Colonic mucosa (tissue), 4 donors: Measurements from ENCODE around the gene ADAP1. TPM values are rescaled to one million over a fixed set of nuclear protein-coding genes. Genes with fewer than 3 reads are reported as not detected.

Experiments used
- DNase-seq: peaks from one replicate; pipeline ENCODE4 v3.0.0-alpha.2; 2020
- H3K27ac ChIP-seq: fragments of 200-600 bp; one replicate; pipeline ENCODE4 v1.8.0; 2021
- H3K27me3 ChIP-seq: fragments of 200-600 bp; one replicate; pipeline ENCODE4 v1.8.0; 2021
- H3K36me3 ChIP-seq: fragments of 200-600 bp; one replicate; pipeline ENCODE4 v1.8.0; 2021
- H3K4me1 ChIP-seq: fragments of 200-600 bp; one replicate; pipeline ENCODE4 v1.8.0; 2021; ENCODE audit warnings: mild to moderate bottlenecking
- H3K4me3 ChIP-seq: fragments of 200-600 bp; one replicate; pipeline ENCODE4 v1.8.0; 2021
- H3K9ac ChIP-seq, 2 donors: one replicate each; pipeline ENCODE4 v1.7.0; 2013; ENCODE audit warnings: control low read depth in 2 of 2, low read depth in 2 of 2, low read length in 2 of 2
- H3K9me3 ChIP-seq: fragments of 200-600 bp; one replicate; pipeline ENCODE4 v1.8.0; 2021
- CTCF ChIP-seq: fragments of 200-600 bp; IDR thresholded peaks from one replicate; pipeline ENCODE4 v1.8.0; 2022; ENCODE audit warnings: antibody characterized with exemption, mild to moderate bottlenecking
- intact Hi-C: fragments of 100-400 bp; cut with DNase I; formaldehyde crosslinking; loops from one replicate; pipeline ENCODE4 v1.14.1; 2022
- total RNA-seq, 2 donors: library from RNA; stranded (reverse); fragmentation: NEBNext Ultra II Directional in 1 of 2; extraction: Animal tissue kit (Norgen Biotek cat#: 25700) in 1 of 2; gene quantifications; one replicate each; pipeline ENCODE4 v1.2.1, GENCODE V29; 2021
- donor health status: healthy.
- donor health status: DM: no; HTN: no; CAD: no.
- donor health status: DM: no; HTN: no; CAD: no.

The ADAP1 gene
- total RNA-seq, 2 donors from 2014 or later: 107 to 201 TPM

GRCh38 chr7:913736-914520, 40.6 kb downstream of the ADAP1 start:
- peaks cover 13% of the 10 kb centered on the region for H3K4me1 ChIP-seq
- peak overlapping the region; percentile 69 to 74 for H3K9ac ChIP-seq
- DNase-seq: peak; percentile 96
- peak; percentile 12 for TF ChIP-seq CTCF
- no peaks in the 10 kb centered on the region for H3K9me3 ChIP-seq
- H3K27me3 ChIP-seq: no peaks in the 10 kb centered on the region
- H3K4me3 ChIP-seq: no peak overlapping the region
- intact Hi-C loops: no loop called here
- H3K27ac ChIP-seq: peak overlapping the region; percentile 88
- H3K36me3 ChIP-seq: no peaks in the 10 kb centered on the region

GRCh38 chr7:911791-912480, 42.5 kb downstream of the ADAP1 start:
- Histone ChIP-seq H3K4me3 (no peak overlapping the region), H3K9ac (no peak overlapping the region), H3K27me3 (no peaks in the 10 kb centered on the region), H3K4me1 (peaks cover 18% of the 10 kb centered on the region), H3K36me3 (no peaks in the 10 kb centered on the region), H3K27ac (no peak overlapping the region), H3K9me3 (no peaks in the 10 kb centered on the region)
- intact Hi-C loops: no loop called here
- no peak for DNase-seq
- no peak for TF ChIP-seq CTCF

GRCh38 chr7:910931-911431, 43.5 kb downstream of the ADAP1 start:
- H3K27ac ChIP-seq: peak overlapping the region; percentile 49
- H3K9me3 ChIP-seq: no peaks in the 10 kb centered on the region
- no peak for TF ChIP-seq CTCF
- intact Hi-C loops: no loop called here
- H3K27me3 ChIP-seq: no peaks in the 10 kb centered on the region
- no peaks in the 10 kb centered on the region for H3K36me3 ChIP-seq
- no peak overlapping the region for H3K9ac ChIP-seq
- no peak overlapping the region for H3K4me3 ChIP-seq
- peaks cover 18% of the 10 kb centered on the region for H3K4me1 ChIP-seq
- no peak for DNase-seq

- TF ChIP-seq CTCF: no peak
- no peak for DNase-seq
- peaks cover 16% of the 10 kb centered on the region for H3K4me1 ChIP-seq
- peak overlapping the region in 1 of 2 donors; percentile 26 for H3K9ac ChIP-seq
- no peaks in the 10 kb centered on the region for H3K27me3 ChIP-seq
- H3K4me3 ChIP-seq: no peak overlapping the region
- no peaks in the 10 kb centered on the region for H3K9me3 ChIP-seq
- H3K36me3 ChIP-seq: no peaks in the 10 kb centered on the region
- intact Hi-C loops: no loop called here
- H3K27ac ChIP-seq: peak overlapping the region; percentile 49
Measured at GRCh38 chr7:910441-910861, 44.0 kb downstream of the ADAP1 start.

GRCh38 chr7:909358-910329, 44.8 kb downstream of the ADAP1 start:
- no peaks in the 10 kb centered on the region for H3K27me3 ChIP-seq
- peak; percentile 87 for DNase-seq
- peaks cover 8% of the 10 kb centered on the region for H3K4me1 ChIP-seq
- H3K9me3 ChIP-seq: no peaks in the 10 kb centered on the region
- H3K4me3 ChIP-seq: peak overlapping the region; percentile 22
- H3K9ac ChIP-seq: peak overlapping the region in 1 of 2 donors; percentile 69
- no peaks in the 10 kb centered on the region for H3K36me3 ChIP-seq
- no peak for TF ChIP-seq CTCF
- intact Hi-C loops: loop anchor here (2.0 to 5.0 kb wide), 2 partner anchors 45 to 63 kb away; partner anchors contain the start of gene ADAP1
- H3K27ac ChIP-seq: peak overlapping the region; percentile 49
